ENCODE results near the gene TIAM2. TPM values are rescaled to one million over a fixed set of nuclear protein-coding genes. Genes with fewer than 3 reads are reported as not detected.
A peak's percentile ranks its signal among the peaks of the same experiment; 100 is the strongest.

Gene TIAM2
- total RNA-seq, 2 experiments from 2014 or later = 5.4 to 6.2 TPM

DNA sequence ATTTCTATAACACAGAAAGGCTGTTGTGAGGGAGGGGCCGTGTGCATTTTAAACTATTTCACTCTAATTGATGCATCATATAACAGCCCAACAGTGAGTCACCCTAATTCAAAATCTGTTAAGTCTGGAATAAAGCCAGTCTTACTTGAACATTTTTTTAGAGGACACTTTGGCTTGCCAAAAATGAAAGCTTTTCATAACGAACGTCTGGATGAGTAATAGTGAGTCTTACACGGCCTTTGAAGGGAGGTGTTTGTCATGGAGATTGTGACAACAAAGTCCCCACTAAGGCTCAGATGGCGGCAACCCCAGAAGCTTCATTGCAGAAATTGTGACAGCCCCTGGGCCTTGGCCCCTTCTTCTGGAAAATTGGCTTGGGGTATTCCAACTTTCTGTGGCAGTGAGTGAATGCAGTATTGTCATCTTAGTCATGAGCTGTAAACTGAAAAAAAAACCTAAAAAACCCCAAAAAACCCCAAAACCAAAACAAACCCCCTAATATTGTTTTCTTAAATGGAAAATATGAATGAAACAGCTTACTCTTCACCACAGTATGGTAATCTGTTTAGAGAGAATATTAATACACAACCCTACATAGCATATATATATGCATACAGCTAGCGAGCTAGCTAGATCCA lies 176.1 kb downstream of the TIAM2 start:
- no peaks in the 10 kb centered on the region for H3K36me3 ChIP-seq (ENCODE audit: insufficient read depth, low read length)
- peaks cover 36% of the 10 kb centered on the region for H3K4me1 ChIP-seq (ENCODE audit: insufficient read depth, low read length, poor library complexity, severe bottlenecking)
- H3K9me2 ChIP-seq (ENCODE audit: insufficient read depth, low read length) = no peaks in the 10 kb centered on the region
- intact Hi-C loops (cut with micrococcal nuclease; ENCODE audit: unreplicated experiment) = no loop called here
- ChIA-PET POLR2A (interaction anchor here (0.6 to 1.6 kb wide), 8 partner anchors 11 to 255 kb away, joined by 3 to 6 read pairs (median 4); no protein-coding TSS in a partner anchor), CTCF (ENCODE audit: unreplicated experiment) (interaction anchor here (0.9 to 1.6 kb wide), 3 partner anchors 12 to 247 kb away, joined by 3 to 5 read pairs (median 4); no protein-coding TSS in a partner anchor)
- TF ChIP-seq, protein P1, sequence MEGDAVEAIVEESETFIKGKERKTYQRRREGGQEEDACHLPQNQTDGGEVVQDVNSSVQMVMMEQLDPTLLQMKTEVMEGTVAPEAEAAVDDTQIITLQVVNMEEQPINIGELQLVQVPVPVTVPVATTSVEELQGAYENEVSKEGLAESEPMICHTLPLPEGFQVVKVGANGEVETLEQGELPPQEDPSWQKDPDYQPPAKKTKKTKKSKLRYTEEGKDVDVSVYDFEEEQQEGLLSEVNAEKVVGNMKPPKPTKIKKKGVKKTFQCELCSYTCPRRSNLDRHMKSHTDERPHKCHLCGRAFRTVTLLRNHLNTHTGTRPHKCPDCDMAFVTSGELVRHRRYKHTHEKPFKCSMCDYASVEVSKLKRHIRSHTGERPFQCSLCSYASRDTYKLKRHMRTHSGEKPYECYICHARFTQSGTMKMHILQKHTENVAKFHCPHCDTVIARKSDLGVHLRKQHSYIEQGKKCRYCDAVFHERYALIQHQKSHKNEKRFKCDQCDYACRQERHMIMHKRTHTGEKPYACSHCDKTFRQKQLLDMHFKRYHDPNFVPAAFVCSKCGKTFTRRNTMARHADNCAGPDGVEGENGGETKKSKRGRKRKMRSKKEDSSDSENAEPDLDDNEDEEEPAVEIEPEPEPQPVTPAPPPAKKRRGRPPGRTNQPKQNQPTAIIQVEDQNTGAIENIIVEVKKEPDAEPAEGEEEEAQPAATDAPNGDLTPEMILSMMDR (conservative IDR thresholded peaks at IDR 0.05; ENCODE audit: low read length) = no peak
- TF ChIP-seq EZH2phosphoT487 (IDR thresholded peaks at IDR 0.05; ENCODE audit: borderline replicate concordance, low read depth, low read length) = no peak
- H4K20me1 ChIP-seq (ENCODE audit: insufficient read depth, low read length) = no peaks in the 10 kb centered on the region
- no peak overlapping the region for H3K27ac ChIP-seq (ENCODE audit: low read depth, low read length, poor library complexity, severe bottlenecking)
- H3K4me3 ChIP-seq (ENCODE audit: low read depth, low read length, poor library complexity, severe bottlenecking) = no peak overlapping the region
- DNase-seq (ENCODE audit: low spot score) = no peak
- no peaks in the 10 kb centered on the region for H3K9me3 ChIP-seq (ENCODE audit: low read length)
- peak overlapping the region; percentile 37 for H3K4me2 ChIP-seq (ENCODE audit: low read length)
- peak overlapping the region; percentile 91 for H2AFZ ChIP-seq (ENCODE audit: low read length)
- no peaks in the 10 kb centered on the region for H3K79me2 ChIP-seq (ENCODE audit: insufficient read depth, low read depth, low read length)
- BruUV-seq (replicated peaks) = no TSS peak

DNA sequence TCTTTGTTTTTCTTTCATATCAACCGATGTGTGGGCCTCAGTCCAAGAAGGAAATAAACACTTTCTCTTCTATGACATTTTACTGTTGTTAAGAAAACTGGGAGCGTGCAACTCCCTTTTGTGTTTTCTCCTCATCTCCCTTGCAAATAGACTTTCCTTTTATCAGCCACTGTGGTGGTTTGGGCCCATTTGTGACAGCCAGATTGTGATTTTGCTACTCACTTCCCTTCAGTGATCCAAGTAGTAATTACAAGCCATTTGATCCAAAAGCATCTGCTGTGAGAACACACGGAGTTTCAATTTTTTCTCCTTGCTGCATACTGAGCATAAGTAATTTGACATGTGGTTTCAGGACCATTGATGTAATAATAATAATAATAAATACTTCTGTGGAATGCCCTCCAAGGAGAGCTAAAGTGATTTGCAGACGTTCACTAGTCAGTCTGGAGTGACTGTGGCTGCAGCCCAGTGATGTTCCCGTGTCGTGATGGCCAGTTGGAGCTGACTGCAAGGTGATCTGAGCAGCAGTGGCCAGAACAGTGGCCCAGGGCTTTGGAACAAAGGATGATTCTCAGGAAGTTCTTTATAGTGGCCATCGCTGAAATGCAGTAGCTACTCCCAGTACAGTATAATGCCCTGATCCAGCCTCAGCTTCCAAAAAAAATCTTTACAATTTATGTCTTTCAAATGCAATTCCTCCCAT lies 176.8 kb downstream of the TIAM2 start:
- ChIA-PET POLR2A (interaction anchor here (0.6 to 1.6 kb wide), 7 partner anchors 11 to 256 kb away, joined by 3 to 6 read pairs (median 4); no protein-coding TSS in a partner anchor), CTCF (ENCODE audit: unreplicated experiment) (interaction anchor here (0.9 to 1.6 kb wide), 3 partner anchors 12 to 248 kb away, joined by 3 to 5 read pairs (median 4); no protein-coding TSS in a partner anchor)
- Histone ChIP-seq H3K9me3 (ENCODE audit: low read length) (no peaks in the 10 kb centered on the region), H3K27ac (ENCODE audit: low read depth, low read length, poor library complexity, severe bottlenecking) (no peak overlapping the region), H3K4me1 (ENCODE audit: insufficient read depth, low read length, poor library complexity, severe bottlenecking) (peaks cover 43% of the 10 kb centered on the region), H2AFZ (ENCODE audit: low read length) (peak overlapping the region; percentile 91), H4K20me1 (ENCODE audit: insufficient read depth, low read length) (no peaks in the 10 kb centered on the region), H3K79me2 (ENCODE audit: insufficient read depth, low read depth, low read length) (no peaks in the 10 kb centered on the region), H3K9me2 (ENCODE audit: insufficient read depth, low read length) (no peaks in the 10 kb centered on the region), H3K4me3 (ENCODE audit: low read depth, low read length, poor library complexity, severe bottlenecking) (no peak overlapping the region), H3K4me2 (ENCODE audit: low read length) (peak overlapping the region; percentile 37; the same call in 1 of the 2 replicates), H3K36me3 (ENCODE audit: insufficient read depth, low read length) (no peaks in the 10 kb centered on the region)
- no TSS peak for BruUV-seq (replicated peaks)
- intact Hi-C loops (cut with micrococcal nuclease; ENCODE audit: unreplicated experiment) = no loop called here
- no peak for DNase-seq (ENCODE audit: low spot score)
- TF ChIP-seq EZH2phosphoT487 (IDR thresholded peaks at IDR 0.05; ENCODE audit: borderline replicate concordance, low read depth, low read length) = no peak
- TF ChIP-seq, protein P1 (conservative IDR thresholded peaks at IDR 0.05; ENCODE audit: low read length) = no peak
